HL-60 (cell line): ENCODE measurements around the gene ZNRF1.

ENCODE experiments used
- CTCF ChIP-seq: IDR thresholded peaks from one replicate; pipeline ENCODE4 v1.5.1; 2011; ENCODE audit warnings: low read length, control low read depth, inconsistent platforms; ENCODE audit not compliant: insufficient read depth
- GABPA ChIP-seq: IDR thresholded peaks from 2 replicates; pipeline ENCODE4 v1.6.1; 2012; ENCODE audit warnings: low read depth
- POLR2AphosphoS5 ChIP-seq: IDR thresholded peaks from 2 replicates; pipeline ENCODE4 v1.6.1; 2012; ENCODE audit warnings: low read depth
- REST ChIP-seq: IDR thresholded peaks from 2 replicates; pipeline ENCODE4 v1.6.1; 2012; ENCODE audit warnings: low read depth; ENCODE audit not compliant: insufficient replicate concordance

DNA sequence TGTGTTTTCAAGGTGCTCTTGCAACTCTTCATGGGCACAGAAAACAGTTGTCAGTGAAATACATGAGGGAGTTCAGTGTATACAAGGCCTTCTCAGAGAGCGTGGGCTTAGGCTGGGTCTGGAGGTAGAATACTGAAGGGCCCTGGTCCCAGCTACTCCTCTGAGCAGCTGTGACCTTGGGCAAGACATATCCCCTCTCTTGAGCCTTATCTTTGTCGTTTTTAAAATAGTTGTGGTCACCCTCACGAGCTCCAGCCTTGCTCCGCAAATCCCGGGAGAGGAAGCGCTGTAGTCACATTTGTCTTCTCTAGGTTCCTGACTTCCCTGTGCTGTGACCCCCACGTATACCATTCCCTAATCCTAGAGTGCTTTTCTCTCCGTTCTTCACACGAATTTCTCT lies 3.6 kb downstream of the ZNRF1 start:
- TF ChIP-seq CTCF (no peak), POLR2AphosphoS5 (no peak), REST (no peak), GABPA (no peak)
